Measurements from ENCODE around the gene SOHLH1. TPM values are rescaled to one million over a fixed set of nuclear protein-coding genes. Genes with fewer than 3 reads are reported as not detected.

The SOHLH1 gene
- total RNA-seq, 3 donors from 2014 or later: not detected

DNA sequence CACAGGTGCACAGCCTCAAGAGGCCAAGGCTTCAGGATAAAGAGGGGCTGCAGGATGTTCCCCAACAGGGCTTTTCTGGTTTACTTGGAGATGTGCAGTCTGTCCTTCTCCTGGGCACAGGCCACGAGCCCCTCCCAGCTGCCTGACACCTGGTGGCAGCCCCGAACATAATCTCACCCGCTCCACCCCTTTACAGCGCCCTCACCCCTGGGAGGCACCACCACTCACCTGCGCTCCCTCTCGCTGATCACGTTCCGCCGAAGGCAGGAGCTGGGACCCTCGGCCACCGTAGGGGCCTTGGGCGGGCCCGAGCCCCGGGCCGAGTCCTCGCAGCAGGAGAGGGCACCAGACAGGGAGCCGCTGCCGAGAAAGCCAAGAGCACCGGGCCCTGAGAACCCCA is 514 bp downstream of the SOHLH1 start:
- TF ChIP-seq, protein P1, sequence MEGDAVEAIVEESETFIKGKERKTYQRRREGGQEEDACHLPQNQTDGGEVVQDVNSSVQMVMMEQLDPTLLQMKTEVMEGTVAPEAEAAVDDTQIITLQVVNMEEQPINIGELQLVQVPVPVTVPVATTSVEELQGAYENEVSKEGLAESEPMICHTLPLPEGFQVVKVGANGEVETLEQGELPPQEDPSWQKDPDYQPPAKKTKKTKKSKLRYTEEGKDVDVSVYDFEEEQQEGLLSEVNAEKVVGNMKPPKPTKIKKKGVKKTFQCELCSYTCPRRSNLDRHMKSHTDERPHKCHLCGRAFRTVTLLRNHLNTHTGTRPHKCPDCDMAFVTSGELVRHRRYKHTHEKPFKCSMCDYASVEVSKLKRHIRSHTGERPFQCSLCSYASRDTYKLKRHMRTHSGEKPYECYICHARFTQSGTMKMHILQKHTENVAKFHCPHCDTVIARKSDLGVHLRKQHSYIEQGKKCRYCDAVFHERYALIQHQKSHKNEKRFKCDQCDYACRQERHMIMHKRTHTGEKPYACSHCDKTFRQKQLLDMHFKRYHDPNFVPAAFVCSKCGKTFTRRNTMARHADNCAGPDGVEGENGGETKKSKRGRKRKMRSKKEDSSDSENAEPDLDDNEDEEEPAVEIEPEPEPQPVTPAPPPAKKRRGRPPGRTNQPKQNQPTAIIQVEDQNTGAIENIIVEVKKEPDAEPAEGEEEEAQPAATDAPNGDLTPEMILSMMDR (IDR thresholded peaks at IDR 0.05): no peak
- no peak for TF ChIP-seq POLR2AphosphoS5 (IDR thresholded peaks at IDR 0.05)
- no peak for TF ChIP-seq POLR2A (IDR thresholded peaks at IDR 0.05)
- no peak overlapping the region for H3K27ac ChIP-seq
- intact Hi-C loops (cut with DNase I; ENCODE audit: low total_unique reads): no loop called here
- no peaks in the 10 kb centered on the region for H3K4me1 ChIP-seq
- DNase-seq (ENCODE audit: low spot score in 2 of 2): no peak
- no peak overlapping the region for H3K4me3 ChIP-seq
- no peaks in the 10 kb centered on the region for H3K36me3 ChIP-seq
- no peaks in the 10 kb centered on the region for H3K9me3 ChIP-seq
- H3K27me3 ChIP-seq: peaks cover 0 to 35% of the 10 kb centered on the region in 2 donors

DNA sequence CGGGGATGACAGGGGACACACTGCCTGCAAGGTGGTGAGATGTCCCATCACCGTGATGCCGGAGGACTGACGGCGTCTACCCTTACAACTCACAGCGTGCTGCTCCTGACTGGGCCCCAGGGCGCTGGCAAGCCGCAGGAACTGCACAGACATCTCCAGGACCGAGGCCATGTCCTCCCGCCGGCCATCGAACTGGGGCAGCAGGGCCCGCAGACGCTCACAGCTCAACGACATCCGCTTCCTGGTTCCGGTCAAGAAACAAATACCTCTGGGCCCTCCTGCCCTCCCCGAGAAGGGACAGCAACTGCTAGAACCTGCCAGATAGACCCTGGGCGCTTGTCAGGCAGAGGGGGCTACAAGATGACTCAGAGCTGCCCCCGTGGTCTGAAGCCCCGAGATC is 1.0 kb downstream of the SOHLH1 start:
- Histone ChIP-seq H3K4me1 (no peaks in the 10 kb centered on the region), H3K9me3 (no peaks in the 10 kb centered on the region), H3K4me3 (no peak overlapping the region), H3K27ac (no peak overlapping the region), H3K27me3 (peaks cover 0 to 35% of the 10 kb centered on the region in 2 donors), H3K36me3 (no peaks in the 10 kb centered on the region)
- TF ChIP-seq POLR2AphosphoS5 (IDR thresholded peaks at IDR 0.05) (no peak), POLR2A (IDR thresholded peaks at IDR 0.05) (no peak)
- TF ChIP-seq, protein P1 (IDR thresholded peaks at IDR 0.05): no peak
- intact Hi-C loops (cut with DNase I; ENCODE audit: low total_unique reads): no loop called here
- DNase-seq (ENCODE audit: low spot score in 2 of 2): no peak

DNA sequence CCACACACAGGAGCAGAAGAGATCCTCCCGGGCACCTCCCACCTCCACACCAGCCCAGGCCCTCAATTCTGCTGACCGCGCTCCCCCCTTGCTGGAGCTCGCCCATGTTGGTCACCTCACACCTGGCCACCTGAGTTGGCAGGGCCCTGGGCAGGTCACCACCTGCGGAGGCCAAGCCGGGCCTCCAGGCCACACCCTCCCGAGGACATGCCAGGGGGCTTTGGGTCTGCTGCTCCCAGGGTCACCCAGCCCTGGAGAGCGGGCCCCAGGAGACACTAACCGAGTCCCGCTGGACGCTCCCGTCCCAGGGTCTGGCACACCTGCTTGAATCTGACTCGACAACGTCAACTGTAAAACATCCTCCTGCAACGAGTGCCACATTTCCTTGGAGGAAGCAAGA is 2.1 kb downstream of the SOHLH1 start:
- H3K4me3 ChIP-seq: no peak overlapping the region
- intact Hi-C loops (cut with DNase I; ENCODE audit: low total_unique reads): no loop called here
- peaks cover 0 to 35% of the 10 kb centered on the region in 2 donors for H3K27me3 ChIP-seq
- no peaks in the 10 kb centered on the region for H3K4me1 ChIP-seq
- H3K36me3 ChIP-seq: no peaks in the 10 kb centered on the region
- TF ChIP-seq POLR2AphosphoS5 (IDR thresholded peaks at IDR 0.05) (no peak), POLR2A (IDR thresholded peaks at IDR 0.05) (no peak)
- TF ChIP-seq, protein P1 (IDR thresholded peaks at IDR 0.05): no peak
- no peaks in the 10 kb centered on the region for H3K9me3 ChIP-seq
- DNase-seq (ENCODE audit: low spot score in 2 of 2): no peak
- H3K27ac ChIP-seq: no peak overlapping the region

DNA sequence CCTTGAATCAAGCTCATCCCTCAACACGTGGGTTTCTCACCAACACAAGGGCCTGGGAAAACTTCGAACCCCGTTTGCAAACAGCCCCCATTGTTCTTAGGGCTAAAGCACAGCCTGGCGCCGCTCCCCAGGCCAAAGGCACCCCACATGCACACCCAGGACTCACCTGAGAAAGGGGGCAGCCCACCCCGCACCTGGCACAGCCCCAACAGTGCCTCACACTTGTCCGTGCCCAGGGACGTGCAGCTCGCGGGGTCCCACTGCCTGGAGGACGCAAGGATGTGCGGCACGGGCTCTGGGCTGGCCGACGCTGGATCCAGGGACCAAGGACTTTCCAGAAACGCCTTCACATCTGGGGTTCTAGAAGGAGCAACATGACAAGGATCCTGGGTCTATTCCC is 2.8 kb downstream of the SOHLH1 start:
- Histone ChIP-seq H3K27ac (no peak overlapping the region), H3K36me3 (no peaks in the 10 kb centered on the region), H3K9me3 (no peaks in the 10 kb centered on the region), H3K27me3 (peaks cover 0 to 31% of the 10 kb centered on the region in 2 donors), H3K4me3 (no peak overlapping the region), H3K4me1 (no peaks in the 10 kb centered on the region)
- TF ChIP-seq, protein P1 (IDR thresholded peaks at IDR 0.05): no peak
- TF ChIP-seq POLR2A (IDR thresholded peaks at IDR 0.05) (no peak), POLR2AphosphoS5 (IDR thresholded peaks at IDR 0.05) (no peak)
- intact Hi-C loops (cut with DNase I; ENCODE audit: low total_unique reads): no loop called here
- no peak for DNase-seq (ENCODE audit: low spot score in 2 of 2)

DNA sequence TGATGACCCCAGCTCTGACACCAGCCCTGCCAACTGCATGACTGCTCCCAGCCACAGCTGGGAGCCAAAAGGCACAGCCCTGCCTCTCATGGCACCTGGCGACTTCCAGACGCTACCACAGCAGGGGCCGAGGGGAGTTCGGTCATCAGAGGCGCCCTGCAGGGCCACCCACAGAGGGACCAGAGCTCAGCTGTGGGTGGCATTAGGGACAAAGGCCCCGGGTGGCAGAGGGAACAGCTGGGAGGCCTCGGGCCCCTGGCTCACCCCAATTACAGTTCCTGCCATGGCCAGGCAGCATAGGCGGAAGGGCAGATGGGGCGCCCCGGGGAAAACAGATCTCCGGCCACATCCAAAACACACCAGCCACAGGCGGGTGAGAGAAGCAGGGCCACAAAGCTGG is 3.6 kb downstream of the SOHLH1 start:
- Histone ChIP-seq H3K27me3 (peaks cover 0 to 31% of the 10 kb centered on the region in 2 donors), H3K9me3 (no peaks in the 10 kb centered on the region)
- intact Hi-C loops (cut with DNase I; ENCODE audit: low total_unique reads): no loop called here

More for the DNA sequence above, 3.6 kb downstream of the SOHLH1 start:
- Histone ChIP-seq H3K36me3 (no peaks in the 10 kb centered on the region), H3K4me1 (no peaks in the 10 kb centered on the region), H3K27ac (no peak overlapping the region), H3K4me3 (no peak overlapping the region)
- DNase-seq (ENCODE audit: low spot score in 2 of 2): no peak
- TF ChIP-seq, protein P1 (IDR thresholded peaks at IDR 0.05): no peak
